Measurements from ENCODE around the gene RUNDC3A.

Gene RUNDC3A

GRCh38 chr17:44355642-44356099 is 47.3 kb downstream of the RUNDC3A start:
- H4K20me1 ChIP-seq (ENCODE audit: insufficient read depth, low read length): peaks cover 8% of the 10 kb centered on the region; the same call in 1 of the 2 replicates
- H3K36me3 ChIP-seq (replicated peaks; ENCODE audit: low read depth, low read length): peaks cover 25% of the 10 kb centered on the region
- no peaks in the 10 kb centered on the region for H3K79me2 ChIP-seq (ENCODE audit: low read length)
- H3K4me2 ChIP-seq (ENCODE audit: low read length): no peak overlapping the region
- H3K27me3 ChIP-seq (ENCODE audit: low read depth, low read length): no peaks in the 10 kb centered on the region
- no peak for TF ChIP-seq CTCF (IDR thresholded peaks at IDR 0.05; ENCODE audit: low read depth, low read length)
- TF ChIP-seq EZH2phosphoT487 (IDR thresholded peaks at IDR 0.05; ENCODE audit: low read depth): no peak
- no peak overlapping the region for H2AFZ ChIP-seq (ENCODE audit: low read depth, low read length)
- H3K4me1 ChIP-seq (ENCODE audit: low read length): peaks cover 8% of the 10 kb centered on the region
- H3K9me3 ChIP-seq (ENCODE audit: insufficient read depth, low read length): no peaks in the 10 kb centered on the region
- H3K27ac ChIP-seq (ENCODE audit: low read length): no peak overlapping the region
- H3K4me3 ChIP-seq (ENCODE audit: low read length): no peak overlapping the region
- H3K9ac ChIP-seq (ENCODE audit: low read length): no peak overlapping the region

GRCh38 chr17:44356241-44356640 is 47.8 kb downstream of the RUNDC3A start:
- Histone ChIP-seq H3K27ac (ENCODE audit: low read length) (no peak overlapping the region), H3K4me2 (ENCODE audit: low read length) (no peak overlapping the region), H3K36me3 (replicated peaks; ENCODE audit: low read depth, low read length) (peaks cover 21% of the 10 kb centered on the region), H3K9me3 (ENCODE audit: insufficient read depth, low read length) (no peaks in the 10 kb centered on the region), H3K4me1 (ENCODE audit: low read length) (peaks cover 8% of the 10 kb centered on the region; the same call in 1 of the 2 replicates), H2AFZ (ENCODE audit: low read depth, low read length) (no peak overlapping the region), H4K20me1 (ENCODE audit: insufficient read depth, low read length) (peaks cover 8% of the 10 kb centered on the region; the same call in 1 of the 2 replicates), H3K27me3 (ENCODE audit: low read depth, low read length) (no peaks in the 10 kb centered on the region), H3K79me2 (ENCODE audit: low read length) (no peaks in the 10 kb centered on the region), H3K4me3 (ENCODE audit: low read length) (no peak overlapping the region), H3K9ac (ENCODE audit: low read length) (no peak overlapping the region)
- TF ChIP-seq EZH2phosphoT487 (IDR thresholded peaks at IDR 0.05; ENCODE audit: low read depth) (no peak), CTCF (IDR thresholded peaks at IDR 0.05; ENCODE audit: low read depth, low read length) (peak; percentile 8; the same call in 1 of the 2 replicates)

DNA sequence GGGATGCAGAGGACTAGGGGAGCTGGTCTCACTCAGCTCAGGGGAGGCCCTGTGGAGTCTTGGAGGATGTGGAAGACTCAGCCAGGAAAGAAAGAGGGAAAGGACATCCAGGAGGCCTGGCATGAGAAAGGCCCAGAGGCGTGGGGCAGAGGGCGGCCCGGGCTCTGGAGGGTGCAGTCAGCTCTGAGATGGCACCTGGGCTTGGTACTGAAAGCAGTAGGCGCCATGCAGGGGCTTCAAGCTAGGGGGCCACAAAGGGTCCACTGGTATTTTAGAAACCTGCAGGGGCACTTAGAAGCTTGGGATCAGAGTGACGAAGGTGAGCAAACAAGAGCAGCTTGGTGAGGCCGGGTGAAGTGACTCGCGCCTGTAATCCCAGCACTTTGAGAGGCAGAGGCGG is 49.7 kb downstream of the RUNDC3A start:
- Histone ChIP-seq H3K4me2 (ENCODE audit: low read length) (no peak overlapping the region), H3K27me3 (ENCODE audit: low read depth, low read length) (no peaks in the 10 kb centered on the region), H3K9me3 (ENCODE audit: insufficient read depth, low read length) (no peaks in the 10 kb centered on the region), H3K9ac (ENCODE audit: low read length) (no peak overlapping the region), H3K4me1 (ENCODE audit: low read length) (peaks cover 12% of the 10 kb centered on the region; the same call in 1 of the 2 replicates), H3K27ac (ENCODE audit: low read length) (no peak overlapping the region), H3K4me3 (ENCODE audit: low read length) (no peak overlapping the region), H4K20me1 (ENCODE audit: insufficient read depth, low read length) (no peaks in the 10 kb centered on the region), H2AFZ (ENCODE audit: low read depth, low read length) (no peak overlapping the region), H3K36me3 (replicated peaks; ENCODE audit: low read depth, low read length) (peaks cover 3% of the 10 kb centered on the region), H3K79me2 (ENCODE audit: low read length) (no peaks in the 10 kb centered on the region)
- no peak for TF ChIP-seq EZH2phosphoT487 (IDR thresholded peaks at IDR 0.05; ENCODE audit: low read depth)
- TF ChIP-seq CTCF (IDR thresholded peaks at IDR 0.05; ENCODE audit: low read depth, low read length): no peak

- H3K79me2 ChIP-seq (ENCODE audit: low read length): no peaks in the 10 kb centered on the region
- H3K4me1 ChIP-seq (ENCODE audit: low read length): peaks cover 12% of the 10 kb centered on the region
- H3K4me2 ChIP-seq (ENCODE audit: low read length): no peak overlapping the region
- H3K9ac ChIP-seq (ENCODE audit: low read length): no peak overlapping the region
- no peaks in the 10 kb centered on the region for H3K9me3 ChIP-seq (ENCODE audit: insufficient read depth, low read length)
- no peaks in the 10 kb centered on the region for H3K27me3 ChIP-seq (ENCODE audit: low read depth, low read length)
- no peak overlapping the region for H2AFZ ChIP-seq (ENCODE audit: low read depth, low read length)
- H3K4me3 ChIP-seq (ENCODE audit: low read length): no peak overlapping the region
- no peaks in the 10 kb centered on the region for H3K36me3 ChIP-seq (replicated peaks; ENCODE audit: low read depth, low read length)
- no peaks in the 10 kb centered on the region for H4K20me1 ChIP-seq (ENCODE audit: insufficient read depth, low read length)
- no peak overlapping the region for H3K27ac ChIP-seq (ENCODE audit: low read length)
- no peak for TF ChIP-seq EZH2phosphoT487 (IDR thresholded peaks at IDR 0.05; ENCODE audit: low read depth)
- no peak for TF ChIP-seq CTCF (IDR thresholded peaks at IDR 0.05; ENCODE audit: low read depth, low read length)
Measured at GRCh38 chr17:44359006-44359405, 50.6 kb downstream of the RUNDC3A start.

All from OCI-LY3 (cell line).